HepG2 (cell line): Measurements from ENCODE around the gene DNASE2. TPM values are rescaled to one million over a fixed set of nuclear protein-coding genes. Genes with fewer than 3 reads are reported as not detected.

Source experiments
- ARHGAP35 ChIP-seq: sonication (generic); formaldehyde crosslinking; IDR thresholded peaks from 2 replicates; pipeline ENCODE4 v1.9.0; 2022; ENCODE audit warnings: mild to moderate bottlenecking, inconsistent platforms, moderate library complexity, missing genetic modification reagents, borderline replicate concordance
- ATF3 ChIP-seq: sonication (generic); formaldehyde crosslinking; IDR thresholded peaks from 2 replicates; pipeline ENCODE4 v1.4.0; 2020; ENCODE audit warnings: missing genetic modification reagents
- CEBPB ChIP-seq: IDR thresholded peaks from 2 replicates; pipeline ENCODE4 v1.6.1; 2011; ENCODE audit warnings: low read depth, low read length, improper control_type of control experiment, borderline replicate concordance
- CENPT ChIP-seq: sonication (generic); formaldehyde crosslinking; IDR thresholded peaks from 2 replicates; pipeline ENCODE4 v1.8.0; 2022; ENCODE audit warnings: low read depth, mild to moderate bottlenecking, moderate library complexity, missing genetic modification reagents
- EED ChIP-seq: sonication (generic); formaldehyde crosslinking; IDR thresholded peaks from 2 replicates; pipeline ENCODE4 v1.5.0; 2020; ENCODE audit warnings: mild to moderate bottlenecking, missing genetic modification reagents
- GATAD2A ChIP-seq: IDR thresholded peaks from 2 replicates; pipeline ENCODE4 v1.6.1; 2016
- HIC2 ChIP-seq: sonication (generic); formaldehyde crosslinking; IDR thresholded peaks from 2 replicates; pipeline ENCODE4 v1.9.0; 2022; ENCODE audit warnings: low read depth, missing genetic modification reagents
- HOMEZ ChIP-seq: IDR thresholded peaks from 2 replicates; pipeline ENCODE4 v1.6.1; 2016; ENCODE audit warnings: low read depth
- HOXD1 ChIP-seq: sonication (generic); formaldehyde crosslinking; IDR thresholded peaks from 2 replicates; pipeline ENCODE4 v1.5.0; 2020; ENCODE audit warnings: missing genetic modification reagents
- SALL1 ChIP-seq: sonication (generic); formaldehyde crosslinking; IDR thresholded peaks from 2 replicates; pipeline ENCODE4 v1.8.0; 2022; ENCODE audit warnings: mild to moderate bottlenecking, missing genetic modification reagents
- TBX3 ChIP-seq: fragments of 450-650 bp; IDR thresholded peaks from 2 replicates; pipeline ENCODE4 v1.6.1; 2017; ENCODE audit warnings: antibody characterized with exemption, mild to moderate bottlenecking, inconsistent platforms, borderline replicate concordance
- ZBTB7A ChIP-seq: sonication (generic); formaldehyde crosslinking; IDR thresholded peaks from 2 replicates; pipeline ENCODE4 v1.8.0; 2022; ENCODE audit warnings: mild to moderate bottlenecking, missing genetic modification reagents
- ZBTB7B ChIP-seq: sonication (generic); formaldehyde crosslinking; IDR thresholded peaks from 2 replicates; pipeline ENCODE4 v1.4.0; 2020; ENCODE audit warnings: missing genetic modification reagents
- ZNF580 ChIP-seq: IDR thresholded peaks from 2 replicates; pipeline ENCODE4 v1.6.1; 2016; ENCODE audit warnings: low read depth, borderline replicate concordance
- ZNF737 ChIP-seq: sonication (generic); formaldehyde crosslinking; IDR thresholded peaks from 2 replicates; pipeline ENCODE4 v1.5.0; 2020; ENCODE audit warnings: missing genetic modification reagents, mild to moderate bottlenecking, borderline replicate concordance
- polyA plus RNA-seq, 8 experiments: library from polyadenylated mRNA; depleted of rRNA in 3 of 8; stranded (reverse) in 7 of 8; unstranded in 1 of 8; fragments of >200 nt; fragmentation: Illumina TruSeq in 4 of 8; extraction: Trizol in 4 of 8; gene quantifications; 2 replicates each; pipeline versions ENCODE4 v1.2.1 to v1.2.3, GENCODE V29; 2011 to 2016; ENCODE audit warnings: low read depth in 4 of 8, missing spikeins in 1 of 8, mixed read lengths in 1 of 8; ENCODE audit not compliant: insufficient read depth in 1 of 8
- total RNA-seq, 5 experiments: library from RNA; depleted of rRNA; stranded (reverse); fragments of >200 nt; fragmentation: Illumina TruSeq; extraction: Trizol; gene quantifications; 2 replicates each; pipeline ENCODE4 v1.2.3, GENCODE V29; 2016; ENCODE audit warnings: low read depth in 1 of 5
- TF ChIP-seq, protein P1 (sequence below): sonication (generic); formaldehyde crosslinking; conservative IDR thresholded peaks from 2 replicates; pipeline ENCODE4 v1.4.0; 2020; ENCODE audit warnings: mild to moderate bottlenecking, missing genetic modification reagents, moderate library complexity
- TF ChIP-seq, protein P2 (sequence below): sonication (generic); formaldehyde crosslinking; IDR thresholded peaks from 2 replicates; pipeline ENCODE4 v1.8.0; 2022; ENCODE audit warnings: mild to moderate bottlenecking, missing genetic modification reagents, moderate library complexity
- TF ChIP-seq, protein P3 (sequence below): sonication (generic); formaldehyde crosslinking; IDR thresholded peaks from 2 replicates; pipeline ENCODE4 v1.5.0; 2020; ENCODE audit warnings: missing genetic modification reagents

Gene DNASE2
- total and polyA plus RNA-seq, 2 of the 13 experiments (the other 11 are each of a cell fraction or from before 2014, with no cell fraction given): 7.5 to 16.2 TPM

GRCh38 chr19:12913011-12913561 lies 31.8 kb upstream of the DNASE2 start (continued):
- TF ChIP-seq, protein P1, sequence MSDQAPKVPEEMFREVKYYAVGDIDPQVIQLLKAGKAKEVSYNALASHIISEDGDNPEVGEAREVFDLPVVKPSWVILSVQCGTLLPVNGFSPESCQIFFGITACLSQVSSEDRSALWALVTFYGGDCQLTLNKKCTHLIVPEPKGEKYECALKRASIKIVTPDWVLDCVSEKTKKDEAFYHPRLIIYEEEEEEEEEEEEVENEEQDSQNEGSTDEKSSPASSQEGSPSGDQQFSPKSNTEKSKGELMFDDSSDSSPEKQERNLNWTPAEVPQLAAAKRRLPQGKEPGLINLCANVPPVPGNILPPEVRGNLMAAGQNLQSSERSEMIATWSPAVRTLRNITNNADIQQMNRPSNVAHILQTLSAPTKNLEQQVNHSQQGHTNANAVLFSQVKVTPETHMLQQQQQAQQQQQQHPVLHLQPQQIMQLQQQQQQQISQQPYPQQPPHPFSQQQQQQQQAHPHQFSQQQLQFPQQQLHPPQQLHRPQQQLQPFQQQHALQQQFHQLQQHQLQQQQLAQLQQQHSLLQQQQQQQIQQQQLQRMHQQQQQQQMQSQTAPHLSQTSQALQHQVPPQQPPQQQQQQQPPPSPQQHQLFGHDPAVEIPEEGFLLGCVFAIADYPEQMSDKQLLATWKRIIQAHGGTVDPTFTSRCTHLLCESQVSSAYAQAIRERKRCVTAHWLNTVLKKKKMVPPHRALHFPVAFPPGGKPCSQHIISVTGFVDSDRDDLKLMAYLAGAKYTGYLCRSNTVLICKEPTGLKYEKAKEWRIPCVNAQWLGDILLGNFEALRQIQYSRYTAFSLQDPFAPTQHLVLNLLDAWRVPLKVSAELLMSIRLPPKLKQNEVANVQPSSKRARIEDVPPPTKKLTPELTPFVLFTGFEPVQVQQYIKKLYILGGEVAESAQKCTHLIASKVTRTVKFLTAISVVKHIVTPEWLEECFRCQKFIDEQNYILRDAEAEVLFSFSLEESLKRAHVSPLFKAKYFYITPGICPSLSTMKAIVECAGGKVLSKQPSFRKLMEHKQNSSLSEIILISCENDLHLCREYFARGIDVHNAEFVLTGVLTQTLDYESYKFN (CRISPR knock-in tag): peak; percentile 56
- no peak for TF ChIP-seq ZBTB7B (CRISPR knock-in tag)
- no peak for TF ChIP-seq HOXD1 (CRISPR knock-in tag)
- TF ChIP-seq CEBPB: no peak
- TF ChIP-seq CENPT (CRISPR knock-in tag): no peak
- no peak for TF ChIP-seq ARHGAP35 (CRISPR knock-in tag)
- TF ChIP-seq, protein P2, sequence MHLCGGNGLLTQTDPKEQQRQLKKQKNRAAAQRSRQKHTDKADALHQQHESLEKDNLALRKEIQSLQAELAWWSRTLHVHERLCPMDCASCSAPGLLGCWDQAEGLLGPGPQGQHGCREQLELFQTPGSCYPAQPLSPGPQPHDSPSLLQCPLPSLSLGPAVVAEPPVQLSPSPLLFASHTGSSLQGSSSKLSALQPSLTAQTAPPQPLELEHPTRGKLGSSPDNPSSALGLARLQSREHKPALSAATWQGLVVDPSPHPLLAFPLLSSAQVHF (CRISPR knock-in tag): no peak
- TF ChIP-seq, protein P3, sequence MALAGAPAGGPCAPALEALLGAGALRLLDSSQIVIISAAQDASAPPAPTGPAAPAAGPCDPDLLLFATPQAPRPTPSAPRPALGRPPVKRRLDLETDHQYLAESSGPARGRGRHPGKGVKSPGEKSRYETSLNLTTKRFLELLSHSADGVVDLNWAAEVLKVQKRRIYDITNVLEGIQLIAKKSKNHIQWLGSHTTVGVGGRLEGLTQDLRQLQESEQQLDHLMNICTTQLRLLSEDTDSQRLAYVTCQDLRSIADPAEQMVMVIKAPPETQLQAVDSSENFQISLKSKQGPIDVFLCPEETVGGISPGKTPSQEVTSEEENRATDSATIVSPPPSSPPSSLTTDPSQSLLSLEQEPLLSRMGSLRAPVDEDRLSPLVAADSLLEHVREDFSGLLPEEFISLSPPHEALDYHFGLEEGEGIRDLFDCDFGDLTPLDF (CRISPR knock-in tag): no peak
- TF ChIP-seq ZNF737 (CRISPR knock-in tag): no peak
- no peak for TF ChIP-seq ATF3 (CRISPR knock-in tag)
- peak; percentile 74; the same call in 1 of the 2 replicates for TF ChIP-seq GATAD2A (CRISPR knock-in tag)
- TF ChIP-seq ZNF580 (CRISPR knock-in tag): no peak
- no peak for TF ChIP-seq HIC2 (CRISPR knock-in tag)
- 0 out of 2 replicates have a peak, but pooled peaks have one; percentile 13 for TF ChIP-seq TBX3
- 0 out of 2 replicates have a peak, but pooled peaks have one; percentile 23 for TF ChIP-seq HOMEZ (CRISPR knock-in tag)
- TF ChIP-seq SALL1: peak; percentile 67; the same call in 1 of the 2 replicates
- no peak for TF ChIP-seq EED (CRISPR knock-in tag)
- no peak for TF ChIP-seq ZBTB7A (CRISPR knock-in tag)
